Fibroblast of skin of left biceps (primary cell): ENCODE data around the gene USP13.
"Not testable (repeated sequence)": the region's sequence is repeated elsewhere in the genome, so short reads cannot be mapped to it uniquely, and the experiment has no call there.

Source experiments
- DNase-seq, 2 experiments: peaks; one replicate each; pipeline ENCODE4 v3.0.0-alpha.2; 2013; ENCODE audit warnings: low read depth in 2 of 2

Gene USP13

DNA sequence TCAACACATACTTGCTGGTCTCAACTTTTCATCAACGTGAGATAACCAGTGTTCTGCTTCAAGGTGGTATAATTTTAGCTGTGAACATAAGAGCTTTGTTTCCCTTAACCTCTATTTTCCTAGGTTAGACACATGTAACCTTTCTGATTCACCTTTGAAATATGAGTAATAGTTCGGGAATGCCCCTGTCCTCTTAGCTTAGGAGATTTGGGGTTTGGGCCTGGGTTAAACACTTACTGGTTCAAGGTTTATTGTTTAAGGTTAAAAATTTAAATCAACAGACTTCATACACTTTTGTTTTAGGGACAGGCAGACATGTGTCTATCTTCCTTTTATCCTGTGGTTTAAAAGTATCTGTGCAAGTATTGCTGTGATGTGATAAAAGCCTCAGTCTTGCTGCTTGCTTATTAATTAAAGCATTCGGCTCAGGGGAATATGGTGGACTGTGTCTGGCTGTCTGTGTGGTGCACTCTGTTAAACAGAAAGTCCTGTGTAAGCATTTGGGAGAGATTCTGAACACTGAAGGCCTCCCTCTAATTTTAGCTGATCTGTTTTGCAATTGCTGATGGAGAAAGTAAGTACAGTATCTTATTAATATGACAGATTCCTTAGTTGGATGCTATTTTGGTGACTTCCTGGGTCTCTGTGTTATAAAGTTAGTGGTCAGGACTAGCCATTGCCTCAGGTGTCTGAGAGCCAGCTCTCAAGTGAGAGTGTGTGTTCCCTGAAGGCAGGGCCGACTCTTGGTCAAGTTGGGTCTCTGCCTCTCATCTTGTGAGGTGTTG, 81.8 kb downstream of the USP13 start:
- DNase-seq, result no peak

DNA sequence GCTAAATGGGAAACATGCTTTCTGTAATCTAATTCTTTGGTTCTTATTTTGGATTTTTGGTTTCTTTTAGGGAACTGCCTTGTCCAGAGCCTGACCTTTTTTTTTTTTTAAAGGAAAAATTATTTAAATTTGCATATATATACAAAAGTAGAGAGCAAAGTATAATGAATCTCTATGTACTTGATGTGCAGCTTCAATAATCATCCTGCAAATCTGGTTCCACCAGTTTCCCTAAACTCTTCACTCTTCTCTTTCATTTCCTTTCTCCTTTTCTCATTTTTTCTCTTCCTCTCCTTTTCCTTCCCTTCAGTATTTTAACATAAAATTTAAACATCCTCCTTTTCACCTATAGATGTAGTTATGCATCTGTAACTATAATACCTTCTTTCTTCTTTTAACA, 82.5 kb downstream of the USP13 start:
- no peak for DNase-seq

DNA sequence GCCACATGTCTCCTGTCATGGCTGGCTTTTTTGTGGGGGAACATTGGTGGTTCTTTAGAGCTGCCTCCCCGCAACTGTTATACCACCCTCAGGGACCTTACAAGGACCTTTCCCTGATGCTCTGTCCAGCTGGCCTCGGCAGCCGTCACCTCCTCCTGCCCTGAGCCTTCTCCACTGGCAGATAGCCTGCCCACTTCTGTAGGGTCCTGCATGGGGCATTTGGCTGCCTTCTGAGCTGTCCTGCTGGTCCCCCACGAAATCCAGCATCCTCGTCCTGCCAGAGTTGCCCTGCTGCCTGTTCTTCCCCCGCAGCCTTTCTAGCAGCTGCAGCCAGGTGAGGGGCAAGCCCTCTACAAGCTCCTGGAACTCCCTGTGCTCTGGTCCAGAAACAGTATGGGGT, 86.2 kb downstream of the USP13 start:
- no peak for DNase-seq

DNA sequence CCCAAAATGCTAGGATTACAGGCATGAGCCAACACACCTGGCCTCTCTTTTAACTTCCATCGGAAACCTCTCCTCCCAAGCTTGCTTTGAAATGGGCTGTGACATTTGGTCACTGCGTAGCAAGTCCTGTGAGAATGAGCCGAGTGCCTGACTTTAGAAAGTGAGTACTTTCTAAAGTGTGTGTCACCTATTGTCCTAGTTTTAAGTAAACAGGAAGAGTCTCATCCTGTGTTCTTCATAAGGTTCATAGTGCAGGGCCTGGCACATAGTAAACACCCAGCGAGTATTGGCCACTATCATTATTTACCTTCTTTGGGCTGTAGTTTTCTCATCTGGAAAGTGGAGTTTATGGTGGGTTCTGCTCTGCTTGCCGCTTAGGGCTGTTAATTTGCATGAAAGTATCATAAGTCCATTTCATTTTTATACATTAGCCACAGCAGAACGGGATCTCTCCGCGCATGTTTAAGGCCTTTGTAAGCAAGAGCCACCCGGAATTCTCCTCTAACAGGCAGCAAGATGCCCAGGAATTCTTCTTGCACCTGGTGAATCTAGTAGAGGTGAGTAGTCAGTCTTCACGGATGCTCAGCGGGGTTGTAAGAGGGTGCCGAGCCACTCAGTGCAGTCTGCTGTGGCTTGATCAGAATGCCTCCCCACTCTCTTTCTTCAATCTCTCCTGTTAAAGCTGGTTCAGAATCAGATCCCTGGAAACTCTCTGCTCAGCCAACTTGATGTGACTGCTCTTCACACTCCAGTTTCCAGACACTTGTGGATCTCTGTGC, 87.2 kb downstream of the USP13 start:
- DNase-seq, result no peak

DNA sequence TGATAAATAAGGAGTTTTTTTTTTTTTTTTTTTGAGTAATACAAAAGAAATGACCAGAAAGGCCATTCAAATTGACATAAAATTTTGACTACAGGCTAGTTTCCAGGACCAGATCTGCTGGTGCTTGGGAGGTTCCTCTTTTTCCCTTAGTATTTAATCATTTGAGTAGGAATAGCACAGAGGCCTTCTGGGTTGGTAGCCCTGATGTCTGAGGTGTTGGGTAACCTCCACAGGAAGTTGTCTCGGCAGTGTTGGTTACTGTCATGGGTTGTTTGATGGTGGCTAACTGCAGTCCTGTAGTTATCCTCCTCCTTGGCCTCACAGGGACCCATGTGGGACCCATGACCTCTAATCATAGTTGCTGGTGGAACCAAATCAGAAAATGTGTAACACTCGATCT, 91.1 kb downstream of the USP13 start:
- DNase-seq, result no peak

DNA sequence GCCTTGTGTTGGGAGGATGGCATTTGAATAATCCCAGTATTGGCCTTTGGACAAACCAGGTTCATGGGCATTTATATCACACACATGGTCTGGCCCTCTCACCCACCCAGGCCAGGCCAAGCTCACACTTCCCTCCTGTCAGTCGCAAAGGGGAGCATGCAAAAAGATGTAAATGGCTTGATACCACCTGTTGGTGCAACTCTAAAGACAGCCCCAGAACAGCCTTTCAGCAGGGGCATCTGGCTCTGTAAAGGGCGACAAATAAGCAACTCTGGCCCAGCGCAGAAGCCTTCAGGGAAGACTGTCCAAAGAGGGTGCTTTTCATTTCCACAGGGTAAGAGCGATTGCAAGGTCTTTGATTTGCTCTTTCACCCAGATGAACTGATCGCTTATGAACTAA, 91.8 kb downstream of the USP13 start:
- no peak for DNase-seq

DNA sequence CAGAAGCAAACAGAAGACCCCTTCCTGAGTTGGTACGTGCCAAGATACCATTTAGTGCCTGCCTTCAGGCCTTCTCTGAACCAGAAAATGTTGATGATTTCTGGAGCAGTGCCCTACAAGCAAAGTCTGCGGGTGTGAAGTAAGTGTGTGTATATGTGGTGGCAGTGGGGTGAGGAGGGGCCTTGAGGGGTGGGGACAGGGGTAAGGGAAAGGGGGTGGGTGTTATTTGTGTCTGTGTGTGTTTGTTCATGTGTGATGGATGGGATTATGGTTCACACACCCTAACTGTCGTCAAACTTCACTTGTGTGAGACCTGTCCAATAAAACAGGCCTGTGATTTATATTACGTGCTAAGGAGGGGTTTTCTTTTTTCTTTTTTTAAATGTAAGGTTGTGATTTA, 92.2 kb downstream of the USP13 start:
- DNase-seq, result no peak

DNA sequence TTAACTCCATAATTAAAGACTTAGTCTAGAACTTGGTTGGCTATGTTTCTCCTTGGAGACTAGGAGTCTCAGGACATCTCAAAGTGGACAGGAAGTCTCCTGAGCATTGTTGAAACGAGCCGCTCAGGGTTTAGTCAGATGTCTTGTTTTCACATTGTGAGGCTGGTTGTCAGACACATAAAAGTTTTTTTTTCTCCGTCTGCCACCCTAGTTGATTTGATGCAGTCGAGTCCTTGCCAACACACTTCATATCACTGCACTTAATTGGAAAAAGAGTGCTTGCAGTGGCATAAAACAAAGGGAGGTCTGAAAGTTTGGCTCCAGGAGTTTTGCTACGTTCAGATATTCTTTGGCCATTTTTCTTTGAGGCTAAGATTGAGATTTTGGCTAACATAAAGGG, 92.9 kb downstream of the USP13 start:
- DNase-seq, result no peak

DNA sequence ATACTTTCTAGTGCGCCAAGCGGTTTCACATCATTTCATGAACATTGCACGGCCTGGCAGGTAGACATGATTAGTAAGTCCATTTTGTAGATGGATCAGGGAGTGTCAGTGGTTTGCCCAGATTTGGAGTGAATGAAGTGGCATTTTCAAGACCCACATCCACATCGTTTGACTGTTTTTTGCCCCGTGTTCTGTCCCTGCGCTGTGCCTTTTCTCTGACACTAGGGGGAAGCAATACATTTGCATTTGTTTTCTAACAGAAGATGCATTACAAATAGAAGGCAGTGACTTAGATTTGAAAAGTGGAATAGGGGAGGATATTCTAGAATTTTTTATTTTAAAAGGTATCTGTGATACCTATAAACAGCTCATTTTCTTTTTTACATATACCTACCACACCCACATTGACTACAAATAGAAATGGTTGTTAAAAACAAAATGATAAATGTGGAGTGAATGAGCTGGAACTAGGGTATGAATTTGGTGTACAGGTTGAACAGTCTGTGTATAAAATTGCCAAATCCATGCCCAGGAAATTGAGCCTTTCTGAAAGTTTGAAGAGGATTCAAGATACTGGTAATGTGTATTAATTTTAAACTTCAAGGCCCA, 98.0 kb downstream of the USP13 start:
- DNase-seq, result no peak

DNA sequence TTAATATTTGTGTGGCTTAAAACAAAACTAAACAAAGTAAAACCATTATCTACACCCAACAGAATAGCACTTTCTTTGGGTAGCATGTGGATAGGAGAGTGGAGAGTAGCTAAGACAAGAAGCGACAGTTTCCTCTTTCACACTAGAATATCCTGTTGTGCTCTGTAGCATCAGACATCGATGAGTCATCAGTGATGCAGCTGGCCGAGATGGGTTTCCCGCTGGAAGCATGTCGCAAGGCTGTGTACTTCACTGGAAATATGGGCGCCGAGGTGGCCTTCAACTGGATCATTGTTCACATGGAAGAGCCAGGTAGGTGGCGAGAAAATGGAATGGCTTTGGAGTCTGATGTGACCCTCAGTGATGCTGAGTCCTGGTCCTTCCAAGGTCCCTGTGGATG, 108.1 kb downstream of the USP13 start:
- DNase-seq, result peak in 1 of 2 experiments; percentile 3

DNA sequence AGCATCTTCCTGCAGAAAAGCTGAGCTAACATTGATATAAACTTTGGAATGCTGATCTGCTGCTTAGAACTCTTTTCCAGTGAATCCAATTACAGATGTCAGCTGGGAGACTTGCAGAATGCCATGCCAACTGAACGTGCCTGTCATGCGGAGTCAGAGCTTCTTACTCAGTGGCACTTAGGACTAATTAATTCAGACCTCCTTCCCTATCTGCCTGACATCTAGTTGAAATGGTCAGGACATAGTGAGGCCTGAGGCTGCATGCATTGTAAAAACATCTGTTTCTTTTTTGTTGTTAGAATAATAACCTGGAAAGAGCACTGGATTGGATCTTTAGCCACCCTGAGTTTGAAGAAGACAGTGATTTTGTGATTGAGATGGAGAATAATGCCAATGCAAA, 112.6 kb downstream of the USP13 start:
- DNase-seq, result no peak

DNA sequence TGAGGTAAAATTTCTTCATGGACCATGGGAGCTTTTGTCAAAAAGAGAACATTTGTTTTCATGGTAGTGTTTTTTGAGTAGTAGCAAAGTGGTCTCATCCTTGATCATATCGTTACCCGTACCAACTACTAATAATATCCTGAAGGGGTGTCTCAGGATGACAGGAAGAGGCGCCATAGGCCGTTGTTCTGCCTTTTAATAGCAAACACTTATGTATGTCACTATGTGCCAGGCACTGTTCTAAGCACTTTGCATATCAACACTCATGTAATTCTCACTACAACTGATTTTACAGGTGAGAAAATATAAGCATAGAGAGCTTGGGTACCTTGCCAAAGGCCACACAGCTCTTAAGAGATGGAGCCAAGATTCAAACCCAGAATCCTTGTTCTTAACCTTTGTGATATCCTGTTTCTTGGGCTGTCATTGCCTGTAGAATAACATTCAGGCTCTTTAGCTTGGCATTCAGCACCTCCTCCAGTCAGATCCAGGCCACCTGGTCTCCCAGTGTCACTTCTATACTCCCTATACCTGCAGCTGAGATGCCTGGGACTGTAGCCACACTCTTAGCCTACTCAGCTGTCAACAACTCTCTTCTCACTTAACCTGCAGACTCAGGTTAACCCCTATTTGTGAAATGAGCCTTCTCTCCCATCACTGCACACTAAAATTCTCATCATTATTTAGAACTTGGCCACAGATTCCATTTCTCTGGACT, 113.7 kb downstream of the USP13 start:
- no peak for DNase-seq

DNA sequence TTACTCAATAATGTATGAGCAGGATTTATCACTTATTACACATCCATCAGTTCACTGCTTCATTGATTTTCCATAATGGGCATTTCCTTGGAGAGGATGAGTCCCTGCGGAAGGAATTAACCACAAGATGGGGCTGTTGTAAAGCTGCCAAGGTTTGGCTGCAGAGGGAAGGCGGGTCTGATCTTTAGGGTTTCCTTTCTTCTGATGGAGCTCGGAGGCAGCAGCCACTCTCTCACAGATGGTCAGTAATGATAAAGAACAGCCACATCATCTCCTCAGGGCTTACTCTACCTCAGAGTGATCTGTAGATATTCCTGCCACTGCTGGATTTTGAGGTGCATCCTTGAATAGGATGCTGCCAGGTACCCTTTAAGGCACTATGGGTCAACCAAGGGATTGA, 115.2 kb downstream of the USP13 start:
- DNase-seq, result peak; percentile 54 to 56

DNA sequence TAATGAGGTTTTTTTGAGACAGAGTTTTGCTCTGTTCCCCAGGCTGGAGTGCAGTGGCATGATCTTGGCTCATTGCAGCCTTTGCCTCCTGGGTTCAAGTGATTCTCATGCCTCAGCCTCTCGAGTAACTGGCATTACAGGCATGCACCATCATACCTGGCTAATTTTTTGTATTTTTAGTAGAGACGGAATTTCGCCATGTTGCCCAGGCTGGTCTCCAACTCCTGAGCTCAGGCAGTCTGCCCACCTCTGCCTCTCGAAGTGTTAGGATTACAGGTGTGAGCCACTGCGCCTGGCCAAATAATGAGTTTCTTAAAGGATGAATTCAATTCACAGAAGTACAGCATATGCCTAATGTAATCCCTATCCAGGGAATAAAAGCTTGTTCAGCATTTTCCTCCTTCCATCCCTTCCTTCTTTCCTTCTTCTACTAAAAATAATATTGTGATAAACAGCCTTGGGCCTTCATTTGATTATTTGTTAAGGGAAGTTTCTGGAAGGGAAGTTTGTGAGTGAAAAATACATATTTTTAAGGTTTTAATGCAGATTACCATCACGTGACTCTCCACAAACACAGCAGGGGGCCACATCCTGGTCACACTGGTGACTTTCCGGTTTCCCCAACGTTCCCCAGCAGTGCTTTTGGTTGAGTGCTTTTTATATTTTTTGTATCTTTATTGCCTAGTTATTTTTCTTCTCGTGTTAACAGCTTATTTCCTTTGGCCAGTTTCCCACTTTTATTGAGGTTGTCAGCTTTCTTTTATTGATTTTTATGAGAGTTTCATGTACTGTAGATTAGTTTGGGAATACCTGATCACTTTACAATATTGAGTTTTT, 116.8 kb downstream of the USP13 start:
- no peak for DNase-seq

DNA sequence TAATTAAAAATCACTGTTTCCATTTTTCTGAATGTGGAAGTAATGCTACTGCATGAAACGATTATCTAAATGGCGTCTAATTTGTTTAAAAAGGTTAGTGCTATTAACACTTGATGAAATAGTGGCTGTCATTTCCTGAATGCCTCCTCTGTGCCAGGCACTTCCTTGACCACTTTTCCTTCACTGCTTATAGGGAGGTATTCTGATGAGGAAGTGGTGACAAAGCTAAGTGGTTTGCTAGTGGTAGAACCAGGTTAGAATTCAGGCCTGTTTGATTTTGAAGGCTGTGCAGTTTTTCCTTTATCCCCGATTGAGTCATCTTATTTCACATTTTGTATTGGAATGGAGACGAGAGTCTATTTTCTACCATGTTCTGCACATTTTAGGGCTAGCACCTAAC, 119.0 kb downstream of the USP13 start:
- no peak for DNase-seq

DNA sequence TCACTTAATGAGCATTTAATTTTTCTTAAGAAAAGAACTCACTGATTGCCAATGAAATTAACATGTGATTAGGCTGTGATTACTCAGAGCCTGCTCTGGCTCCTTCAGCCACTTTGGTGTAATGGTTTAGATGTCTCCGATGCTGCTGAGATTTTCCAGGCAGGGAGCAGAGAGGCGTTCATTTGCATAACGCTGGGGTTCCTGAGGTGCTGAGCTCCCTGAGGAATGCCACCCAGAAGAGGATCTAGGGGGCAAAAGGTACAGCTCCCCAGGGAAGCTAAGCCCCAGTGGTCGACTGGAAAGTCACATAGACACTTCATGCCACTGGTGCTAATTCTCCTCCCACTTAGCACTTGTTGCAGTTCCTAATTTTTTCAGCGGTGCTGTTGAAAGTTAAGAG, 119.5 kb downstream of the USP13 start:
- DNase-seq, result no peak

DNA sequence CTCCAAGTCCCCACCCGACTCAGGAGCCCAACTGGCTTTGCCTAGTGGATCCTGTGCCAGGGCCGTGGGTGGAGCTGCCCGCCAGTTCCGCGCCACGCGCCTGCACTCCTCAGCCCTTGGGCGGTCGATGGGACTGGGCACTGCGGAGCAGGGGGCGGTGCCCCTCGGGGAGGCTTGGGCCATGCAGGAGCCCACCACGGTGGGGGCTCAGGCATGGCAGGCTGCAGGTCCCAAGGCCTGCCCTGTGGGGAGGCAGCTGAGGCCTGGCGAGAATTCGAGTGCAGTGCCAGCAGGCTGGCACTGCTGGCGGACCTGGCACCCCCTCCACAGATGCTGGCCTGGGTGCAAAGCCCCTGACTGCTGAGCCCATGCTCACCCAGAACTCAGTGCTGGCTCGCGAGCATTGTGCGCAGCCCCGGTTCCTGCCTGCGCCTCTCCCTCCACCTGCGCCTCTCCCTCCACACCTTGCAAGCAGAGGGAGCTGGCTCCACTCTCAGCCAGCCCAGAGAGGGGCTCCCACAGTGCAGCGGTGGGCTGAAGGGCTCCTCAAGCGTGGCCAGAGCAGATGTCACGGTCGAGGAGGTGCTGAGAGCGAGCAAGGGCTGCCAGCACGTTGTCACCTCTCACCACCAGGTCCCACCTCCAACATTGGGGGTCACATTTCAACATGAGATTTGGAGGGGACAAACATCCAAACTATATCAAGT, 122.7 kb downstream of the USP13 start:
- DNase-seq, result no peak

DNA sequence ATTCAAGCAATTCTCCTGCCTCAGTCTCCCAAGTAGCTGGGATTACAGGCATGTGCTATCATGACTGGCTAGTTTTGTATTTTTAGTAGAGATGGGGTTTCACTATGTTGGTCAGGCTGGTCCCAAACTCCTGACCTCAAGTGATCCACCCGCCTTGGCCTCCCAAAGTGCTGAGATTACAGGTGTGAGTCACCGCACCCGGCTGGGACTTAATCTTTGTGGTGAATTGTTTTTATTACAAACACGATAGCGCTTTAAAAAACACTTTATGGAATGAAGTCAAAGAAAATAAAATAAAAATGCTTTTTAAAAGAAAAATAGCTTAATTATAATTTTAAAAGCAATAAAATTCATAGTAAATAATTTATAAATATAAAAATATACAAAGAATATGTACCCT, 130.0 kb downstream of the USP13 start:
- DNase-seq, result not testable (repeated sequence)

DNA sequence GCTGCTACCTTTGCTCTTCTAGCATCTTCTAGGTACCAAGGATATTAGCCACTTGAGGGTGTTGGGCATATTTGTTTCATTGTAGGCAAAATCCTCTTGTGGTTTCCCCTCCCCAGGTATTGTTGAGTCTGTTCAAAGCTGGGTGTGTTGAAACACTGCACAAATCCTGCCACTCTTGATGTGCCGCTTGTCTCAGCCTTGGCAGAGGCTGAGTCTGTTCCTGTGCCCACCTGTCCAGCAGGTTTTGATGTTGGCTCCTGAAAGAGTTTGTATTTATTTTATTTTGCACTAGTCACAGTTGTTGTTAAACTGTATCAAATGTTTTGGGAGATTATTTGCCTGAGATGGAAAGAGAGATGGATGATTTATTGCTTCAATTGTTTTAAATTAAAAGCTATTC, 136.2 kb downstream of the USP13 start:
- DNase-seq, result no peak

DNA sequence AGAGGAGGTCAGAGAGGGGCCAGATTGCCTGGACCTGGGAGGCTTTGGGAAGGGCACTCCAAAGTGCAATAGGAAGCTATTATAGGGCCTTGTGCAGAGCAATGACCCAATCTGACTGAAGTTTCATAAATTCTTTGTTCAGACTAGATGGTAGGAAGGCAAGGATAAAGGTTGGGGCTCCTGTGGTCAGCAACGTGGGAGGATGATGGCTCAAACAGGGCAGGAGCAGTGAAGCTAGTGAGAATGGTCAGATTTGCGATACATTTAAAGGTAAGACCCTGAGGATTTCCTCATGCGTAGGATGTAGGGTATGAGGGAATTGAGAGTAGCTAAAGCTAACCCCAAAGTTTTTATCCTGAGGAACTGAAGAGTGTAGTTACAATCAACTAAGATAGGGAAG, 139.0 kb downstream of the USP13 start:
- DNase-seq, result no peak

DNA sequence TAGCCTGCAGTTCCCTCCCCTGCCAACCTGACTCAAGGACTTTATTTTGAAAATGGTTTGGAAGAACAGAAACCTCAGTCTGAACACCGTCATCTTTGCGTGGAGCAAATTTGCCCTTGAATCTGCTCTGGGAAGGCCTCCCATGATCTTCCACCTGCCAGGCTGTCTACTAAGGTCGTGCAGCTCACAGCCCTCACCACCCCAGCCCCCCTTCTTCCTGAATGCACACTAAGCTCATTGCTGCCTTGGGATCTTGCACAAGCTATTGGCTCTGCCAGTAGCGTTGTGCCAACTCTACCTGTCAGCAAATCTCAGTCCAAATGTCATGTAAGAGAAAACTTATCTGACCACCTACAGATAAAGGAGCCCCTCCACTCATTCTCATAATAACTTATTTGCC, 141.5 kb downstream of the USP13 start:
- no peak for DNase-seq
